Measurements from ENCODE around the gene NKAPD1. TPM values are rescaled to one million over a fixed set of nuclear protein-coding genes. Genes with fewer than 3 reads are reported as not detected.

NKAPD1 gene
- total and polyA plus RNA-seq, 2 of the 13 experiments (the other 11 are each of a cell fraction or from before 2014, with no cell fraction given): 11.2 to 22.5 TPM

GRCh38 chr11:112114460-112114859 is 40.4 kb downstream of the NKAPD1 start (continued):
- TF ChIP-seq ZBTB40 (IDR thresholded peaks at IDR 0.05): no peak
- no peak for TF ChIP-seq ZBTB40 (CRISPR knock-in tag; IDR thresholded peaks at IDR 0.05)
- TF ChIP-seq FOXC1 (CRISPR knock-in tag; IDR thresholded peaks at IDR 0.05; ENCODE audit: borderline replicate concordance): no peak
- no peak for TF ChIP-seq ZNF331 (CRISPR knock-in tag; IDR thresholded peaks at IDR 0.05)
- no peak for TF ChIP-seq ZNF570 (CRISPR knock-in tag; IDR thresholded peaks at IDR 0.05; ENCODE audit: borderline replicate concordance)
